IgD-negative memory B cell (primary cell): ENCODE data around the gene FAM107A. TPM values are rescaled to one million over a fixed set of nuclear protein-coding genes. Genes with fewer than 3 reads are reported as not detected.

ENCODE experiments used
- H3K27ac Mint-ChIP-seq, 3 donors: one replicate each; pipeline ENCODE4 v1.8.0; 2020 to 2022; ENCODE audit warnings: mild to moderate bottlenecking in 3 of 3, mixed read lengths in 3 of 3, moderate library complexity in 1 of 3
- H3K27me3 Mint-ChIP-seq: one replicate; pipeline ENCODE4 v1.8.0; 2021; ENCODE audit warnings: mixed read lengths
- H3K36me3 Mint-ChIP-seq: one replicate; pipeline ENCODE4 v1.8.0; 2020; ENCODE audit warnings: mild to moderate bottlenecking, mixed read lengths
- H3K4me1 Mint-ChIP-seq, 3 donors: one replicate each; pipeline ENCODE4 v1.8.0; 2020 to 2022; ENCODE audit warnings: mixed read lengths in 3 of 3, mild to moderate bottlenecking in 1 of 3
- H3K4me3 Mint-ChIP-seq, 4 donors: one replicate each; pipeline ENCODE4 v1.8.0; 2020 to 2022; ENCODE audit warnings: mild to moderate bottlenecking in 4 of 4, mixed read lengths in 4 of 4, moderate library complexity in 3 of 4
- H3K9me3 Mint-ChIP-seq, 3 donors: one replicate each; pipeline ENCODE4 v1.8.0; 2020 to 2021; ENCODE audit warnings: mixed read lengths in 3 of 3, mild to moderate bottlenecking in 1 of 3
- polyA plus RNA-seq: library from polyadenylated mRNA; unstranded; fragments of 300-500 nt; fragmentation: Illumina TruSeq; gene quantifications from one replicate; pipeline ENCODE4 v1.2.3, GENCODE V29; 2021

The FAM107A gene
- polyA plus RNA-seq = not detected

- H3K36me3 Mint-ChIP-seq = no peaks in the 10 kb centered on the region
- H3K27ac Mint-ChIP-seq = no peak within 1 kb of the TSS
- H3K4me1 Mint-ChIP-seq = peaks cover 0 to 6% (median 0%) of the 10 kb centered on the region in 3 donors
- no peak within 1 kb of the TSS for H3K4me3 Mint-ChIP-seq
- H3K9me3 Mint-ChIP-seq = no peaks in the 10 kb centered on the region
- peaks cover 3% of the 10 kb centered on the region for H3K27me3 Mint-ChIP-seq
These were observed at the start of gene FAM107A for GRCh38 chr3:58577269-58577821. TSS of gene FAM107A (minus strand) at chr3:58577391. CDS start at chr3:58569860, 7,531 bp downstream.

GRCh38 chr3:58625196-58625824 lies 48.1 kb upstream of the FAM107A start:
- Mint-ChIP-seq H3K4me1 (no peaks in the 10 kb centered on the region), H3K36me3 (no peaks in the 10 kb centered on the region), H3K27me3 (no peaks in the 10 kb centered on the region), H3K4me3 (no peak overlapping the region), H3K9me3 (no peaks in the 10 kb centered on the region), H3K27ac (no peak overlapping the region)

- Mint-ChIP-seq H3K27ac (no peak overlapping the region), H3K9me3 (no peaks in the 10 kb centered on the region), H3K36me3 (no peaks in the 10 kb centered on the region), H3K27me3 (peaks cover under 1% of the 10 kb centered on the region), H3K4me3 (no peak overlapping the region), H3K4me1 (no peaks in the 10 kb centered on the region)
These were observed 47.4 kb upstream of the FAM107A start for GRCh38 chr3:58624550-58624949.

- peak overlapping the region in 1 of 3 donors; percentile 31 for H3K27ac Mint-ChIP-seq
- H3K36me3 Mint-ChIP-seq = no peaks in the 10 kb centered on the region
- no peaks in the 10 kb centered on the region for H3K9me3 Mint-ChIP-seq
- H3K4me3 Mint-ChIP-seq = no peak overlapping the region
- H3K27me3 Mint-ChIP-seq = peaks cover 2% of the 10 kb centered on the region
- no peaks in the 10 kb centered on the region for H3K4me1 Mint-ChIP-seq
These were observed 46.8 kb upstream of the FAM107A start for GRCh38 chr3:58623961-58624360.

GRCh38 chr3:58623478-58623877 lies 46.3 kb upstream of the FAM107A start:
- Mint-ChIP-seq H3K9me3 (no peaks in the 10 kb centered on the region), H3K4me3 (no peak overlapping the region)

GRCh38 chr3:58622892-58623291 lies 45.7 kb upstream of the FAM107A start:
- H3K27ac Mint-ChIP-seq = no peak overlapping the region
- H3K9me3 Mint-ChIP-seq = no peaks in the 10 kb centered on the region
- peak overlapping the region in 1 of 4 donors; percentile 54 for H3K4me3 Mint-ChIP-seq
- H3K27me3 Mint-ChIP-seq = peaks cover 2% of the 10 kb centered on the region
- H3K36me3 Mint-ChIP-seq = no peaks in the 10 kb centered on the region
- no peaks in the 10 kb centered on the region for H3K4me1 Mint-ChIP-seq

More at GRCh38 chr3:58623478-58623877, 46.3 kb upstream of the FAM107A start:
- Mint-ChIP-seq H3K27ac (peak overlapping the region in 1 of 3 donors; percentile 31), H3K4me1 (no peaks in the 10 kb centered on the region), H3K27me3 (peaks cover 2% of the 10 kb centered on the region), H3K36me3 (no peaks in the 10 kb centered on the region)

GRCh38 chr3:58622436-58622835 lies 45.2 kb upstream of the FAM107A start:
- H3K4me3 Mint-ChIP-seq = peak overlapping the region in 1 of 4 donors; percentile 54
- H3K27me3 Mint-ChIP-seq = peaks cover 2% of the 10 kb centered on the region
- H3K36me3 Mint-ChIP-seq = no peaks in the 10 kb centered on the region
- no peak overlapping the region for H3K27ac Mint-ChIP-seq
- H3K9me3 Mint-ChIP-seq = no peaks in the 10 kb centered on the region
- H3K4me1 Mint-ChIP-seq = no peaks in the 10 kb centered on the region

- Mint-ChIP-seq H3K4me1 (no peaks in the 10 kb centered on the region), H3K27ac (no peak overlapping the region)
These were observed 44.1 kb upstream of the FAM107A start for GRCh38 chr3:58621086-58621830.

GRCh38 chr3:58620421-58620820 lies 43.2 kb upstream of the FAM107A start:
- Mint-ChIP-seq H3K4me1 (no peaks in the 10 kb centered on the region), H3K4me3 (no peak overlapping the region)

More at GRCh38 chr3:58621086-58621830, 44.1 kb upstream of the FAM107A start:
- Mint-ChIP-seq H3K9me3 (no peaks in the 10 kb centered on the region), H3K36me3 (no peaks in the 10 kb centered on the region), H3K27me3 (peaks cover 2% of the 10 kb centered on the region), H3K4me3 (no peak overlapping the region)

GRCh38 chr3:58617338-58617761 lies 40.2 kb upstream of the FAM107A start:
- H3K36me3 Mint-ChIP-seq = no peaks in the 10 kb centered on the region
- no peak overlapping the region for H3K27ac Mint-ChIP-seq
- no peak overlapping the region for H3K4me3 Mint-ChIP-seq
- H3K9me3 Mint-ChIP-seq = no peaks in the 10 kb centered on the region
- peaks cover 2% of the 10 kb centered on the region for H3K27me3 Mint-ChIP-seq
- H3K4me1 Mint-ChIP-seq = no peaks in the 10 kb centered on the region

More at GRCh38 chr3:58620421-58620820, 43.2 kb upstream of the FAM107A start:
- peaks cover 2% of the 10 kb centered on the region for H3K27me3 Mint-ChIP-seq
- no peaks in the 10 kb centered on the region for H3K36me3 Mint-ChIP-seq
- H3K9me3 Mint-ChIP-seq = no peaks in the 10 kb centered on the region
- H3K27ac Mint-ChIP-seq = no peak overlapping the region

GRCh38 chr3:58613236-58614132 lies 36.3 kb upstream of the FAM107A start:
- no peak overlapping the region for H3K4me3 Mint-ChIP-seq
- H3K36me3 Mint-ChIP-seq = no peaks in the 10 kb centered on the region
- no peaks in the 10 kb centered on the region for H3K4me1 Mint-ChIP-seq
- H3K27ac Mint-ChIP-seq = no peak overlapping the region
- H3K9me3 Mint-ChIP-seq = no peaks in the 10 kb centered on the region
- peaks cover 3% of the 10 kb centered on the region for H3K27me3 Mint-ChIP-seq

- H3K36me3 Mint-ChIP-seq = no peaks in the 10 kb centered on the region
- peaks cover 3% of the 10 kb centered on the region for H3K27me3 Mint-ChIP-seq
- no peak overlapping the region for H3K27ac Mint-ChIP-seq
- H3K4me3 Mint-ChIP-seq = no peak overlapping the region
- no peaks in the 10 kb centered on the region for H3K4me1 Mint-ChIP-seq
- H3K9me3 Mint-ChIP-seq = no peaks in the 10 kb centered on the region
These were observed 35.6 kb upstream of the FAM107A start for GRCh38 chr3:58612830-58613229.

- Mint-ChIP-seq H3K4me1 (no peaks in the 10 kb centered on the region), H3K4me3 (no peak overlapping the region)
These were observed 32.8 kb upstream of the FAM107A start for GRCh38 chr3:58609990-58610389.

GRCh38 chr3:58608648-58609047 lies 31.5 kb upstream of the FAM107A start:
- peaks cover 0 to 5% (median 4%) of the 10 kb centered on the region in 3 donors for H3K9me3 Mint-ChIP-seq
- no peak overlapping the region for H3K4me3 Mint-ChIP-seq
- peaks cover 3% of the 10 kb centered on the region for H3K27me3 Mint-ChIP-seq
- H3K4me1 Mint-ChIP-seq = no peaks in the 10 kb centered on the region
- no peak overlapping the region for H3K27ac Mint-ChIP-seq
- no peaks in the 10 kb centered on the region for H3K36me3 Mint-ChIP-seq

More at GRCh38 chr3:58609990-58610389, 32.8 kb upstream of the FAM107A start:
- H3K27ac Mint-ChIP-seq = no peak overlapping the region
- H3K9me3 Mint-ChIP-seq = no peaks in the 10 kb centered on the region
- H3K27me3 Mint-ChIP-seq = peaks cover 3% of the 10 kb centered on the region
- no peaks in the 10 kb centered on the region for H3K36me3 Mint-ChIP-seq

GRCh38 chr3:58607816-58608215 lies 30.6 kb upstream of the FAM107A start:
- Mint-ChIP-seq H3K36me3 (no peaks in the 10 kb centered on the region), H3K9me3 (peaks cover 0 to 5% (median 5%) of the 10 kb centered on the region in 3 donors), H3K27ac (no peak overlapping the region), H3K4me3 (no peak overlapping the region), H3K4me1 (no peaks in the 10 kb centered on the region), H3K27me3 (peaks cover 5% of the 10 kb centered on the region)
